ENCODE data around the gene ADAM33. TPM values are rescaled to one million over a fixed set of nuclear protein-coding genes. Genes with fewer than 3 reads are reported as not detected.

ADAM33 gene
- total and polyA plus RNA-seq, 2 donors (not counting 1 experiment from before 2014, with no cell fraction given), result not detected

DNA sequence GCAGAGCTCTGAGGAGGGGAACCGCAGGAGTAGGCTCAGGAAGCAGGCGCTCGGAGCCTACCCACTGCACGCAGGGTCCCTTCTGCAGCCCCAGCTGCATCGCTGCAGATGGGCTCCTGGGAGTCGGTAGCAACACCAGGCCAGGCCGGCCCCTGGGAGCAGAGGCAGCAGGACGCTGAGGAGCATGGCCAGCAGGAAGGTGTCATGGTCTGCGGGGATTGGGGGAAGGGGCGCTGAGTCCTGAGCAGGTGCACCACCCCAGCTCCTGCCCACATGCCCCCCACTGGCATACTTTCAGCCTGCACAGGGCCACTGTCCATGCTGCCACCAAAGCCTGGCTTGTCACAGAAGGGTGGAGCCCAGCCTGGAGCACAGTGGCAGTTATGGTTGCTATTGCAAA, 10.9 kb downstream of the ADAM33 start:
- CTCF ChIA-PET, result no interaction called here
- H3K9me3 ChIP-seq (ENCODE audit: control extremely low read depth in 1 of 3, control insufficient read depth in 2 of 3, insufficient read depth in 1 of 3, low read length in 2 of 3), result peaks cover 0 to 3% (median 0%) of the 10 kb centered on the region in 3 donors
- no peaks in the 10 kb centered on the region for H4K20me1 ChIP-seq (ENCODE audit: control insufficient read depth, insufficient read depth, low read length, poor library complexity, severe bottlenecking)
- TF ChIP-seq EZH2 (IDR thresholded peaks at IDR 0.05; ENCODE audit: borderline replicate concordance, insufficient read depth, low read depth, low read length, poor library complexity, severe bottlenecking) (no peak), CTCF (IDR thresholded peaks at IDR 0.05) (no peak)
- no peak for ATAC-seq (ENCODE audit: low read depth)
- Mint-ChIP-seq H3K4me3 (no peak overlapping the region), H3K4me1 (peaks cover 4% of the 10 kb centered on the region), H3K9me3 (ENCODE audit: insufficient read depth) (no peaks in the 10 kb centered on the region), H3K27ac (no peak overlapping the region), H3K27me3 (peaks cover 49% of the 10 kb centered on the region)
- no peak overlapping the region for H3K4me3 ChIP-seq (ENCODE audit: control extremely low read depth in 1 of 5, extremely low read depth in 1 of 5, insufficient read depth in 1 of 5, low read depth in 2 of 5, low read length in 4 of 5)
- 35% methylated on average over 8 of the region's 10 CpGs for WGBS (ENCODE audit: insufficient coverage)
- intact Hi-C loops (cut with micrococcal nuclease), result no loop called here
- H3K9ac ChIP-seq (ENCODE audit: low read length), result no peak overlapping the region
- no peak overlapping the region for H3K27ac ChIP-seq (ENCODE audit: low read length in 2 of 2)
- H3K27me3 ChIP-seq (replicated peaks in 1 of 4; ENCODE audit: control extremely low read depth in 1 of 4, control insufficient read depth in 3 of 4, insufficient read depth in 4 of 4, low read length in 3 of 4), result peaks cover 0 to 28% (median 11%) of the 10 kb centered on the region in 4 experiments
- H3K4me2 ChIP-seq (replicated peaks; ENCODE audit: low read depth, low read length, poor library complexity, severe bottlenecking), result no peak overlapping the region
- no peak for DNase-seq
- H3K36me3 ChIP-seq (replicated peaks in 1 of 2; ENCODE audit: control extremely low read depth in 1 of 2, control insufficient read depth in 1 of 2, extremely low read depth in 1 of 2, insufficient read depth in 2 of 2, low read length in 1 of 2), result no peaks in the 10 kb centered on the region
- H3K79me2 ChIP-seq (ENCODE audit: control insufficient read depth, insufficient read depth, low read length), result no peaks in the 10 kb centered on the region
- POLR2A ChIA-PET, result no interaction called here
- H2AFZ ChIP-seq (ENCODE audit: insufficient read depth, low read depth, low read length, poor library complexity, severe bottlenecking), result no peak overlapping the region
- peaks cover 5 to 9% of the 10 kb centered on the region in 2 donors for H3K4me1 ChIP-seq (ENCODE audit: control insufficient read depth in 2 of 2, insufficient read depth in 2 of 2, low read length in 2 of 2)

GRCh38 chr20:3670511-3670910, 11.3 kb downstream of the ADAM33 start:
- no peak overlapping the region for H2AFZ ChIP-seq (ENCODE audit: insufficient read depth, low read depth, low read length, poor library complexity, severe bottlenecking)
- ChIA-PET CTCF (no interaction called here), POLR2A (no interaction called here)
- no peaks in the 10 kb centered on the region for H3K9me3 Mint-ChIP-seq (ENCODE audit: insufficient read depth)
- H3K4me1 Mint-ChIP-seq, result peaks cover 5% of the 10 kb centered on the region
- H3K4me1 ChIP-seq (ENCODE audit: control insufficient read depth in 2 of 2, insufficient read depth in 2 of 2, low read length in 2 of 2), result peaks cover 5 to 9% of the 10 kb centered on the region in 2 donors
- H4K20me1 ChIP-seq (ENCODE audit: control insufficient read depth, insufficient read depth, low read length, poor library complexity, severe bottlenecking), result no peaks in the 10 kb centered on the region
- no peaks in the 10 kb centered on the region for H3K36me3 ChIP-seq (replicated peaks in 1 of 2; ENCODE audit: control extremely low read depth in 1 of 2, control insufficient read depth in 1 of 2, extremely low read depth in 1 of 2, insufficient read depth in 2 of 2, low read length in 1 of 2)
- WGBS (ENCODE audit: insufficient coverage), result 28% methylated on average over 6 of the region's 6 CpGs
- H3K4me2 ChIP-seq (replicated peaks; ENCODE audit: low read depth, low read length, poor library complexity, severe bottlenecking), result no peak overlapping the region
- intact Hi-C loops (cut with micrococcal nuclease), result no loop called here
- H3K9ac ChIP-seq (ENCODE audit: low read length), result no peak overlapping the region
- peaks cover 45% of the 10 kb centered on the region for H3K27me3 Mint-ChIP-seq
- TF ChIP-seq CTCF (IDR thresholded peaks at IDR 0.05) (no peak), EZH2 (IDR thresholded peaks at IDR 0.05; ENCODE audit: borderline replicate concordance, insufficient read depth, low read depth, low read length, poor library complexity, severe bottlenecking) (no peak)
- no peak overlapping the region for H3K27ac ChIP-seq (ENCODE audit: low read length in 2 of 2)
- H3K27ac Mint-ChIP-seq, result no peak overlapping the region
- H3K4me3 Mint-ChIP-seq, result no peak overlapping the region
- ATAC-seq (ENCODE audit: low read depth) (no peak), DNase-seq (no peak)
- H3K9me3 ChIP-seq (ENCODE audit: control extremely low read depth in 1 of 3, control insufficient read depth in 2 of 3, insufficient read depth in 1 of 3, low read length in 2 of 3), result peaks cover 0 to 3% (median 0%) of the 10 kb centered on the region in 3 donors
- H3K4me3 ChIP-seq (ENCODE audit: control extremely low read depth in 1 of 5, extremely low read depth in 1 of 5, insufficient read depth in 1 of 5, low read depth in 2 of 5, low read length in 4 of 5), result no peak overlapping the region
- peaks cover 0 to 26% (median 9%) of the 10 kb centered on the region in 4 experiments for H3K27me3 ChIP-seq (replicated peaks in 1 of 4; ENCODE audit: control extremely low read depth in 1 of 4, control insufficient read depth in 3 of 4, insufficient read depth in 4 of 4, low read length in 3 of 4)
- H3K79me2 ChIP-seq (ENCODE audit: control insufficient read depth, insufficient read depth, low read length), result no peaks in the 10 kb centered on the region

Measured in B cell (primary cell).